NCI-H1105 (cell line): ENCODE data around the gene ERVW-1.
"Not testable (repeated sequence)": the region's sequence is repeated elsewhere in the genome, so short reads cannot be mapped to it uniquely, and the experiment has no call there.

Experiments
- DNase-seq: peaks from one replicate; lab custom pipeline; 2025; lab: John Stamatoyannopoulos, UW

Gene ERVW-1

GRCh38 chr7:92473989-92474388 is 3.8 kb downstream of the ERVW-1 start:
- DNase-seq, result not testable (repeated sequence)

GRCh38 chr7:92468589-92468988 is 9.2 kb downstream of the ERVW-1 start:
- DNase-seq, result not testable (repeated sequence)

- no peak for DNase-seq
Observed at GRCh38 chr7:92466682-92467081, 11.1 kb downstream of the ERVW-1 start.

- no peak for DNase-seq
Observed at GRCh38 chr7:92464515-92464914, 13.2 kb downstream of the ERVW-1 start.

GRCh38 chr7:92462560-92462959 is 15.2 kb downstream of the ERVW-1 start:
- no peak for DNase-seq

- peak; percentile 43 for DNase-seq
Observed at GRCh38 chr7:92461027-92462003, 16.4 kb downstream of the ERVW-1 start.

- no peak for DNase-seq
Observed at GRCh38 chr7:92460510-92460909, 17.2 kb downstream of the ERVW-1 start.

- no peak for DNase-seq
Observed at GRCh38 chr7:92460109-92460508, 17.6 kb downstream of the ERVW-1 start.

- no peak for DNase-seq
Observed at GRCh38 chr7:92456236-92456635, 21.5 kb downstream of the ERVW-1 start.

- no peak for DNase-seq
Observed at GRCh38 chr7:92451645-92452044, 26.1 kb downstream of the ERVW-1 start.

- peak; percentile 48 for DNase-seq
Observed at GRCh38 chr7:92448205-92448747, 29.5 kb downstream of the ERVW-1 start.

- DNase-seq, result peak; percentile 91
Observed at GRCh38 chr7:92447345-92448204, 30.2 kb downstream of the ERVW-1 start, which contains the start of gene GATAD1. TSS of gene GATAD1 (plus strand) at chr7:92447482. CDS start at chr7:92447730, 248 bp downstream.

- no peak for DNase-seq
Observed at GRCh38 chr7:92446869-92447344, 30.8 kb downstream of the ERVW-1 start.

GRCh38 chr7:92442720-92443119 is 35.0 kb downstream of the ERVW-1 start:
- DNase-seq, result not testable (repeated sequence)

- DNase-seq, result no peak
Observed at GRCh38 chr7:92437956-92438491, 39.7 kb downstream of the ERVW-1 start.

- no peak for DNase-seq
Observed at GRCh38 chr7:92436612-92437445, 40.9 kb downstream of the ERVW-1 start.

GRCh38 chr7:92435542-92435941 is 42.2 kb downstream of the ERVW-1 start:
- no peak for DNase-seq

- no peak for DNase-seq
Observed at GRCh38 chr7:92433019-92433418, 44.7 kb downstream of the ERVW-1 start.

- DNase-seq, result no peak
Observed at GRCh38 chr7:92432299-92432946, 45.3 kb downstream of the ERVW-1 start.

GRCh38 chr7:92427193-92427592 is 50.6 kb downstream of the ERVW-1 start:
- DNase-seq, result no peak
